Endothelial cell of umbilical vein (primary cell): ENCODE measurements around the gene RANBP17. TPM values are rescaled to one million over a fixed set of nuclear protein-coding genes. Genes with fewer than 3 reads are reported as not detected.

ENCODE experiments used
- BruUV-seq: library from RNA; stranded (reverse); fragments of 400-500 nt; replicated peaks from 2 replicates; lab custom pipeline; 2021; lab: Mats Ljungman, UMichigan
- CTCF ChIA-PET: fragments of 300-600, 350-600 bp; sonication (Branson Sonifier 250); formaldehyde crosslinking; loops from one replicate; lab custom pipeline; 2021; ENCODE audit warnings: antibody characterized with exemption, inconsistent platforms; lab: Charles Lee
- POLR2A ChIA-PET: fragments of 300-600, 350-600 bp; sonication (Branson Sonifier 250); formaldehyde crosslinking; loops from one replicate; lab custom pipeline; 2021; ENCODE audit warnings: antibody characterized with exemption, inconsistent platforms; lab: Charles Lee
- DNase-seq: peaks from one replicate; pipeline ENCODE4 v3.0.0-alpha.2; 2011; ENCODE audit warnings: low read depth, low spot score
- FAIRE-seq: peaks from 2 replicates; lab custom pipeline; 2011; peaks lifted over from hg19 to GRCh38; lab: Jason Lieb, UNC
- H2AFZ ChIP-seq: 2 replicates; pipeline ENCODE4 v1.6.0; 2012; ENCODE audit warnings: low read depth, low read length, control low read depth, inconsistent platforms
- H3K27ac ChIP-seq: 2 replicates; pipeline ENCODE4 v1.5.1; 2011; ENCODE audit warnings: low read depth, mild to moderate bottlenecking, control low read depth, low read length, moderate library complexity; ENCODE audit not compliant: insufficient read depth
- H3K27me3 ChIP-seq, 2 experiments: 2 replicates each; pipeline versions ENCODE4 v1.6.0 to v1.6.1; 2011; ENCODE audit warnings: low read length in 2 of 2, mixed read lengths in 1 of 2; ENCODE audit not compliant: control insufficient read depth in 2 of 2, insufficient read depth in 2 of 2
- H3K36me3 ChIP-seq, 2 experiments: 2 replicates in 1 of 2; 3 replicates in 1 of 2; pipeline ENCODE4 v1.5.1; 2011; ENCODE audit warnings: low read length in 2 of 2, mild to moderate bottlenecking in 1 of 2, moderate library complexity in 1 of 2; ENCODE audit not compliant: control insufficient read depth in 2 of 2, insufficient read depth in 2 of 2; ENCODE audit errors: extremely low read depth in 1 of 2
- H3K4me1 ChIP-seq: 3 replicates; pipeline ENCODE4 v1.5.1; 2011; ENCODE audit warnings: mild to moderate bottlenecking, low read length; ENCODE audit not compliant: control insufficient read depth, insufficient read depth; ENCODE audit errors: extremely low read depth
- H3K4me2 ChIP-seq: 2 replicates; pipeline ENCODE4 v1.6.1; 2011; ENCODE audit warnings: low read length, control low read depth, mixed read lengths; ENCODE audit not compliant: insufficient read depth
- H3K4me3 ChIP-seq, 3 experiments: fragments of 200-600 bp in 1 of 3; sonication (generic), shearing (Covaris generic) in 1 of 3; replicated peaks in 1 of 3; 2 replicates each; pipeline ENCODE4 v1.5.1; 2011 to 2016; ENCODE audit warnings: control low read depth in 3 of 3, low read length in 3 of 3, mild to moderate bottlenecking in 2 of 3, inconsistent platforms in 1 of 3, low read depth in 1 of 3, moderate library complexity in 1 of 3; ENCODE audit not compliant: insufficient read depth in 1 of 3
- H3K79me2 ChIP-seq: 2 replicates; pipeline ENCODE4 v1.6.0; 2012; ENCODE audit warnings: low read length, inconsistent platforms; ENCODE audit not compliant: control insufficient read depth, insufficient read depth
- H3K9ac ChIP-seq: replicated peaks from 2 replicates; pipeline ENCODE3; 2011; ENCODE audit warnings: low read length, control low read depth; ENCODE audit not compliant: insufficient read depth; ENCODE audit errors: extremely low read depth
- H3K9me1 ChIP-seq: replicated peaks from 3 replicates; pipeline ENCODE4 v1.6.0; 2011; ENCODE audit warnings: mild to moderate bottlenecking, low read length; ENCODE audit not compliant: control insufficient read depth, insufficient read depth; ENCODE audit errors: extremely low read depth
- H3K9me3 ChIP-seq: replicated peaks from 2 replicates; pipeline ENCODE4 v1.5.1; 2012; ENCODE audit warnings: low read length, inconsistent platforms; ENCODE audit not compliant: control insufficient read depth, insufficient read depth
- H4K20me1 ChIP-seq: replicated peaks from 2 replicates; pipeline ENCODE3; 2011; ENCODE audit warnings: mild to moderate bottlenecking, low read length; ENCODE audit not compliant: control insufficient read depth, insufficient read depth; ENCODE audit errors: extremely low read depth
- CTCF ChIP-seq, 2 donors: IDR thresholded peaks; 1 replicate in 1 of 2; 2 replicates in 1 of 2; pipeline ENCODE4 v1.5.1; 2011; ENCODE audit warnings: low read length in 2 of 2, mild to moderate bottlenecking in 2 of 2, moderate library complexity in 2 of 2, control low read depth in 1 of 2, inconsistent platforms in 1 of 2, low read depth in 1 of 2; ENCODE audit not compliant: insufficient read depth in 1 of 2; ENCODE audit errors: extremely low read depth in 1 of 2
- EZH2 ChIP-seq: IDR thresholded peaks from 2 replicates; pipeline ENCODE4 v1.6.1; 2012; ENCODE audit warnings: borderline replicate concordance, low read depth, mild to moderate bottlenecking, moderate library complexity, low read length, inconsistent platforms; ENCODE audit not compliant: severe bottlenecking
- FOS ChIP-seq: IDR thresholded peaks from 2 replicates; pipeline ENCODE4 v1.6.1; 2011; ENCODE audit warnings: mild to moderate bottlenecking, low read length, moderate library complexity, borderline replicate concordance; ENCODE audit not compliant: insufficient read depth
- GATA2 ChIP-seq: IDR thresholded peaks from 2 replicates; pipeline ENCODE4 v1.7.0; 2011; ENCODE audit warnings: low read depth, mild to moderate bottlenecking, moderate library complexity, mixed read lengths, low read length; ENCODE audit not compliant: insufficient read length, insufficient read depth
- JUN ChIP-seq: IDR thresholded peaks from 2 replicates; pipeline ENCODE4 v1.6.1; 2011; ENCODE audit warnings: borderline replicate concordance, low read depth; ENCODE audit not compliant: insufficient read length, insufficient read depth
- MAX ChIP-seq: IDR thresholded peaks from 2 replicates; pipeline ENCODE4 v1.6.1; 2011; ENCODE audit not compliant: insufficient read depth, insufficient read length
- MYC ChIP-seq: IDR thresholded peaks from one replicate; pipeline ENCODE4 v1.6.1; 2011; ENCODE audit warnings: mild to moderate bottlenecking, low read depth, low read length
- POLR2A ChIP-seq: IDR thresholded peaks from 2 replicates; pipeline ENCODE4 v1.6.1; 2012; ENCODE audit warnings: low read depth, mild to moderate bottlenecking, control low read depth, low read length
- POLR2AphosphoS5 ChIP-seq: IDR thresholded peaks from 2 replicates; pipeline ENCODE4 v1.6.1; 2012; ENCODE audit warnings: low read depth, mild to moderate bottlenecking, control low read depth, low read length, moderate library complexity; ENCODE audit not compliant: insufficient read depth
- dilution Hi-C: fragments of 300-500 bp; cut with MboI; formaldehyde crosslinking; loops from one replicate; pipeline ENCODE4 v1.15.0; 2019; ENCODE audit warnings: low sequenced_read_pairs; ENCODE audit not compliant: extremely low pct_ligation_motif_present
- intact Hi-C: fragments of 100-400 bp; cut with micrococcal nuclease; formaldehyde crosslinking; loops from one replicate; pipeline ENCODE4 v1.10.0; 2022
- polyA plus RNA-seq, 4 experiments: library from polyadenylated mRNA; depleted of rRNA in 3 of 4; stranded (reverse) in 3 of 4; unstranded in 1 of 4; fragments of >200 nt; gene quantifications; 2 replicates each; pipeline versions ENCODE4 v1.2.1 to v1.2.3, GENCODE V29; 2011 to 2012; ENCODE audit warnings: missing spikeins in 1 of 4
- total RNA-seq: library from RNA; stranded (reverse); gene quantifications from 2 replicates; pipeline ENCODE4 v1.2.3, GENCODE V29; 2021

The RANBP17 gene
- total and polyA plus RNA-seq, 2 donors (not counting 3 experiments of a cell fraction or from before 2014, with no cell fraction given): 5.6 to 13.6 TPM

- ChIA-PET CTCF (interaction anchor here (1.3 kb wide), 2 partner anchors 29 to 33 kb away, joined by 3 read pairs; no protein-coding TSS in a partner anchor), POLR2A (no interaction called here)
- Histone ChIP-seq H4K20me1 (no peaks in the 10 kb centered on the region), H3K27ac (no peak overlapping the region), H3K9ac (no peak overlapping the region), H3K4me1 (no peaks in the 10 kb centered on the region), H3K9me1 (no peaks in the 10 kb centered on the region), H3K9me3 (no peaks in the 10 kb centered on the region), H3K36me3 (no peaks in the 10 kb centered on the region), H3K27me3 (no peaks in the 10 kb centered on the region), H3K79me2 (no peaks in the 10 kb centered on the region), H3K4me2 (no peak overlapping the region), H3K4me3 (no peak overlapping the region), H2AFZ (no peak overlapping the region)
- FAIRE-seq: no peak
- TF ChIP-seq POLR2A (no peak), EZH2 (no peak), MAX (no peak), MYC (no peak)
- DNase-seq: no peak
- dilution Hi-C loops (no loop called here), intact Hi-C loops (no loop called here)
- no TSS peak for BruUV-seq
Measured at GRCh38 chr5:171080186-171080938, 218.5 kb downstream of the RANBP17 start.

GRCh38 chr5:171081319-171081718, 219.5 kb downstream of the RANBP17 start:
- no peaks in the 10 kb centered on the region for H3K27me3 ChIP-seq
- no peaks in the 10 kb centered on the region for H3K36me3 ChIP-seq
- FAIRE-seq (no peak), DNase-seq (no peak)
- POLR2A ChIA-PET: no interaction called here
- no TSS peak for BruUV-seq
- intact Hi-C loops (no loop called here), dilution Hi-C loops (no loop called here)
- H3K4me3 ChIP-seq: no peak overlapping the region
- no peaks in the 10 kb centered on the region for H3K9me3 ChIP-seq
- no peaks in the 10 kb centered on the region for H3K4me1 ChIP-seq
- TF ChIP-seq GATA2 (no peak), EZH2 (no peak), POLR2A (no peak), FOS (no peak), POLR2AphosphoS5 (no peak), MYC (no peak), JUN (no peak), CTCF (IDR thresholded peaks at IDR 0.05; ENCODE audit: extremely low read depth in 1 of 2, insufficient read depth in 1 of 2, low read depth in 1 of 2, low read length in 2 of 2) (no peak), MAX (no peak)
- H4K20me1 ChIP-seq: no peaks in the 10 kb centered on the region
- H3K4me2 ChIP-seq: no peak overlapping the region
- H3K9me1 ChIP-seq: no peaks in the 10 kb centered on the region
- no peaks in the 10 kb centered on the region for H3K79me2 ChIP-seq
- no peak overlapping the region for H3K27ac ChIP-seq
- H3K9ac ChIP-seq: no peak overlapping the region
- CTCF ChIA-PET: interaction anchor here (1.4 kb wide), 1 partner anchor 9 kb away, joined by 3 read pairs; no protein-coding TSS in a partner anchor
- no peak overlapping the region for H2AFZ ChIP-seq
